ENCODE results near the gene LPCAT4.
"Not testable (repeated sequence)": the region's sequence is repeated elsewhere in the genome, so short reads cannot be mapped to it uniquely, and the experiment has no call there.

The LPCAT4 gene

GRCh38 chr15:34376856-34377255 is 9.9 kb upstream of the LPCAT4 start:
- Histone ChIP-seq H3K4me1 (no peaks in the 10 kb centered on the region), H3K36me3 (no peaks in the 10 kb centered on the region), H3K27me3 (no peaks in the 10 kb centered on the region), H3K4me3 (ENCODE audit: low read depth, low read length) (no peak overlapping the region), H3K9me3 (no peaks in the 10 kb centered on the region)
- DNase-seq: no peak
- TF ChIP-seq CTCF (IDR thresholded peaks at IDR 0.05; ENCODE audit: low read depth, low read length): no peak

GRCh38 chr15:34375541-34375940 is 8.5 kb upstream of the LPCAT4 start:
- H3K27me3 ChIP-seq; H3K4me3 ChIP-seq (ENCODE audit: low read depth, low read length); DNase-seq; H3K4me1 ChIP-seq; H3K36me3 ChIP-seq; H3K9me3 ChIP-seq: not testable (repeated sequence)

GRCh38 chr15:34374816-34375215 is 7.8 kb upstream of the LPCAT4 start:
- H3K4me1 ChIP-seq: no peaks in the 10 kb centered on the region
- H3K27me3 ChIP-seq: no peaks in the 10 kb centered on the region
- H3K9me3 ChIP-seq: no peaks in the 10 kb centered on the region
- no peak for TF ChIP-seq CTCF (IDR thresholded peaks at IDR 0.05; ENCODE audit: low read depth, low read length)
- H3K36me3 ChIP-seq: no peaks in the 10 kb centered on the region
- H3K4me3 ChIP-seq (ENCODE audit: low read depth, low read length): no peak overlapping the region
- no peak for DNase-seq

GRCh38 chr15:34373951-34374350 is 7.0 kb upstream of the LPCAT4 start:
- no peak for TF ChIP-seq CTCF (IDR thresholded peaks at IDR 0.05; ENCODE audit: low read depth, low read length)
- Histone ChIP-seq H3K4me1 (no peaks in the 10 kb centered on the region), H3K9me3 (no peaks in the 10 kb centered on the region), H3K36me3 (no peaks in the 10 kb centered on the region), H3K27me3 (no peaks in the 10 kb centered on the region), H3K4me3 (ENCODE audit: low read depth, low read length) (no peak overlapping the region)
- DNase-seq: no peak

- H3K27me3 ChIP-seq: no peaks in the 10 kb centered on the region
- no peak for DNase-seq
Observed at GRCh38 chr15:34370643-34371042, 3.6 kb upstream of the LPCAT4 start.

GRCh38 chr15:34370129-34370528 is 3.1 kb upstream of the LPCAT4 start:
- H3K36me3 ChIP-seq: no peaks in the 10 kb centered on the region

More at GRCh38 chr15:34370643-34371042, 3.6 kb upstream of the LPCAT4 start:
- Histone ChIP-seq H3K36me3 (no peaks in the 10 kb centered on the region), H3K4me3 (ENCODE audit: low read depth, low read length) (no peak overlapping the region), H3K9me3 (no peaks in the 10 kb centered on the region), H3K4me1 (no peaks in the 10 kb centered on the region)
- no peak for TF ChIP-seq CTCF (IDR thresholded peaks at IDR 0.05; ENCODE audit: low read depth, low read length)

More at GRCh38 chr15:34370129-34370528, 3.1 kb upstream of the LPCAT4 start:
- Histone ChIP-seq H3K9me3 (no peaks in the 10 kb centered on the region), H3K4me3 (ENCODE audit: low read depth, low read length) (no peak overlapping the region), H3K27me3 (no peaks in the 10 kb centered on the region), H3K4me1 (no peaks in the 10 kb centered on the region)
- TF ChIP-seq CTCF (IDR thresholded peaks at IDR 0.05; ENCODE audit: low read depth, low read length): no peak
- DNase-seq: no peak

Data from BE2C (cell line).